ENCODE data around the gene RB1. TPM values are rescaled to one million over a fixed set of nuclear protein-coding genes. Genes with fewer than 3 reads are reported as not detected.

Gene RB1
- total and polyA plus RNA-seq, 2 donors (not counting 3 experiments of a cell fraction or from before 2014, with no cell fraction given), result 8.0 to 41.2 TPM

DNA sequence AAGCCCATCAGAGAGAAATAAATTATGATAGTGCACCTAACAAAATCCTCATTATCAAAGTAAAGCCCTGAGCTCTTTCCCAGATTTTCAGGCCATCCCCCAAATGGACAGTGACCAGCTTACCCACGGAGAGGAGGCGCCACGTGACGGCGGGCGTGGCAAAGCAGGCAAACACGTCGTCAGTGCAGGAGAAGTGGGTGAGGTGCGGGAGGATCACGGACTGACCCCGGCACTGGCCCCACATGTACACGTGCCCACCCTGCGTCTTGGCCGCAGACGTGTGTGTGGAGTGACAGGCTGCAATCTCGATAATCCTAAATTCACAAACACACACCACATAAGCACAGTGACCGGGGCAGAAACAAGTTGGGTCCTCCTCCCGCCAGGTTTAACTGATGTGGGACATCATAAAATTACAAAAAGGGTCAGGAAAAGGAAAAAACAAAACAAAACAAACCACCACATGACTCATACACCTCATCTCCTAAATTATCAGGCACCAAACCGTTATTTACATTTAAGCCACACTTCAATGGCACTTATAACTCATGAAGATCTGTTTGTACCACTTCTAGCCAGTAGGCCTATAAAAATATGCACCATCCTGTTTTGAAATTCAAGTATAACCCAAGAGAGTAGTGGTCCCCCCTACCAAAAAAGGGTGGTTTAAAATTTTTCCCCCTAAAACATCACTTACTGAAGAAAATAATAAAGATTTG lies 199.2 kb downstream of the RB1 start:
- no peaks in the 10 kb centered on the region for H3K9me1 ChIP-seq (replicated peaks; ENCODE audit: control insufficient read depth, extremely low read depth, insufficient read depth, low read length)
- FAIRE-seq (no peak), DNase-seq (ENCODE audit: low read depth, low spot score) (no peak)
- H3K9me3 ChIP-seq (replicated peaks; ENCODE audit: control insufficient read depth, insufficient read depth, low read length), result no peaks in the 10 kb centered on the region
- H3K4me1 ChIP-seq (ENCODE audit: control insufficient read depth, extremely low read depth, insufficient read depth, low read length), result no peaks in the 10 kb centered on the region
- no TSS peak for BruUV-seq (replicated peaks)
- ChIA-PET CTCF (no interaction called here), POLR2A (no interaction called here)
- intact Hi-C loops (cut with micrococcal nuclease) (no loop called here), dilution Hi-C loops (cut with MboI; ENCODE audit: extremely low pct_ligation_motif_present, low sequenced_read_pairs) (no loop called here)
- no peak overlapping the region for H3K27ac ChIP-seq (ENCODE audit: insufficient read depth, low read depth, low read length)
- H3K9ac ChIP-seq (replicated peaks; ENCODE audit: extremely low read depth, insufficient read depth, low read length), result no peak overlapping the region
- no peak for TF ChIP-seq EZH2 (IDR thresholded peaks at IDR 0.05; ENCODE audit: borderline replicate concordance, low read depth, low read length, severe bottlenecking)
- no peak for TF ChIP-seq POLR2A (IDR thresholded peaks at IDR 0.05; ENCODE audit: low read depth, low read length)
- TF ChIP-seq POLR2AphosphoS5 (IDR thresholded peaks at IDR 0.05; ENCODE audit: insufficient read depth, low read depth, low read length), result no peak
- TF ChIP-seq GATA2 (IDR thresholded peaks at IDR 0.05; ENCODE audit: insufficient read depth, insufficient read length, low read depth, low read length), result no peak
- TF ChIP-seq, protein P1, sequence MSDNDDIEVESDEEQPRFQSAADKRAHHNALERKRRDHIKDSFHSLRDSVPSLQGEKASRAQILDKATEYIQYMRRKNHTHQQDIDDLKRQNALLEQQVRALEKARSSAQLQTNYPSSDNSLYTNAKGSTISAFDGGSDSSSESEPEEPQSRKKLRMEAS (IDR thresholded peaks at IDR 0.05; ENCODE audit: insufficient read depth, insufficient read length), result no peak
- no peak for TF ChIP-seq MYC (IDR thresholded peaks at IDR 0.05; ENCODE audit: low read depth, low read length)
- no peak for TF ChIP-seq FOS (IDR thresholded peaks at IDR 0.05; ENCODE audit: borderline replicate concordance, insufficient read depth, low read length)
- TF ChIP-seq JUN (IDR thresholded peaks at IDR 0.05; ENCODE audit: borderline replicate concordance, insufficient read depth, insufficient read length, low read depth), result no peak
- TF ChIP-seq, protein P2, sequence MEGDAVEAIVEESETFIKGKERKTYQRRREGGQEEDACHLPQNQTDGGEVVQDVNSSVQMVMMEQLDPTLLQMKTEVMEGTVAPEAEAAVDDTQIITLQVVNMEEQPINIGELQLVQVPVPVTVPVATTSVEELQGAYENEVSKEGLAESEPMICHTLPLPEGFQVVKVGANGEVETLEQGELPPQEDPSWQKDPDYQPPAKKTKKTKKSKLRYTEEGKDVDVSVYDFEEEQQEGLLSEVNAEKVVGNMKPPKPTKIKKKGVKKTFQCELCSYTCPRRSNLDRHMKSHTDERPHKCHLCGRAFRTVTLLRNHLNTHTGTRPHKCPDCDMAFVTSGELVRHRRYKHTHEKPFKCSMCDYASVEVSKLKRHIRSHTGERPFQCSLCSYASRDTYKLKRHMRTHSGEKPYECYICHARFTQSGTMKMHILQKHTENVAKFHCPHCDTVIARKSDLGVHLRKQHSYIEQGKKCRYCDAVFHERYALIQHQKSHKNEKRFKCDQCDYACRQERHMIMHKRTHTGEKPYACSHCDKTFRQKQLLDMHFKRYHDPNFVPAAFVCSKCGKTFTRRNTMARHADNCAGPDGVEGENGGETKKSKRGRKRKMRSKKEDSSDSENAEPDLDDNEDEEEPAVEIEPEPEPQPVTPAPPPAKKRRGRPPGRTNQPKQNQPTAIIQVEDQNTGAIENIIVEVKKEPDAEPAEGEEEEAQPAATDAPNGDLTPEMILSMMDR (IDR thresholded peaks at IDR 0.05; ENCODE audit: extremely low read depth in 1 of 2, insufficient read depth in 1 of 2, low read depth in 1 of 2, low read length in 2 of 2), result no peak
- H3K4me2 ChIP-seq (ENCODE audit: insufficient read depth, low read length), result no peak overlapping the region
- H3K27me3 ChIP-seq (ENCODE audit: control insufficient read depth in 2 of 2, insufficient read depth in 2 of 2, low read length in 2 of 2), result no peaks in the 10 kb centered on the region
- no peak overlapping the region for H3K4me3 ChIP-seq (replicated peaks in 1 of 3; ENCODE audit: insufficient read depth in 1 of 3, low read depth in 1 of 3, low read length in 3 of 3)
- H2AFZ ChIP-seq (ENCODE audit: low read depth, low read length), result no peak overlapping the region
- H3K79me2 ChIP-seq (ENCODE audit: control insufficient read depth, insufficient read depth, low read length), result no peaks in the 10 kb centered on the region
- H3K36me3 ChIP-seq (ENCODE audit: control insufficient read depth in 2 of 2, extremely low read depth in 1 of 2, insufficient read depth in 2 of 2, low read length in 2 of 2), result no peaks in the 10 kb centered on the region
- H4K20me1 ChIP-seq (replicated peaks; ENCODE audit: control insufficient read depth, extremely low read depth, insufficient read depth, low read length), result no peaks in the 10 kb centered on the region

Measured in endothelial cell of umbilical vein (primary cell).